Measurements from ENCODE around the gene FAM168A.

- no peak for TF ChIP-seq CTCF (IDR thresholded peaks at IDR 0.05; ENCODE audit: control extremely low read depth in 1 of 3, insufficient read depth in 1 of 3, low read depth in 1 of 3, low read length in 3 of 3)
- no peak for TF ChIP-seq SUZ12 (IDR thresholded peaks at IDR 0.05; ENCODE audit: low read length)
- TF ChIP-seq CHD1 (IDR thresholded peaks at IDR 0.05; ENCODE audit: low read depth, low read length), result no peak
- TF ChIP-seq EP300 (IDR thresholded peaks at IDR 0.05; ENCODE audit: borderline replicate concordance in 1 of 2, low read depth in 2 of 2, low read length in 2 of 2), result no peak
- TF ChIP-seq CEBPB (IDR thresholded peaks at IDR 0.05; ENCODE audit: low read depth, low read length), result no peak
- no peak for TF ChIP-seq ATF3 (IDR thresholded peaks at IDR 0.05; ENCODE audit: insufficient read depth, low read depth, low read length)
- no peak for TF ChIP-seq YY1 (IDR thresholded peaks at IDR 0.05; ENCODE audit: low read depth, low read length)
- no peak for TF ChIP-seq MAX (IDR thresholded peaks at IDR 0.05)
- no peak for TF ChIP-seq HDAC2 (IDR thresholded peaks at IDR 0.05; ENCODE audit: borderline replicate concordance in 1 of 2, low read depth in 2 of 2, low read length in 2 of 2)
- TF ChIP-seq EZH2 (IDR thresholded peaks at IDR 0.05; ENCODE audit: low read depth, low read length, severe bottlenecking), result no peak
- TF ChIP-seq RAD21 (IDR thresholded peaks at IDR 0.05 in 1 of 2, conservative IDR thresholded peaks at IDR 0.05 in 1 of 2; ENCODE audit: low read depth in 2 of 2, low read length in 2 of 2), result no peak
- no peak for TF ChIP-seq CBX8 (IDR thresholded peaks at IDR 0.05; ENCODE audit: borderline replicate concordance, low read depth, low read length)
Observed at GRCh38 chr11:73636249-73636648, 38.3 kb upstream of the FAM168A start.

All from H1 (cell line).